Left lung (tissue), 10 donors: ENCODE results near the gene BRPF1. TPM values are rescaled to one million over a fixed set of nuclear protein-coding genes. Genes with fewer than 3 reads are reported as not detected.

Experiments used
- ATAC-seq: fragments of 200-7000 bp; cut with Tn5 transposase; one replicate; pipeline ENCODE4 v1.9.1; 2020; ENCODE audit warnings: moderate library complexity
- DNase-seq, 4 donors: peaks; one replicate each; pipeline ENCODE4 v3.0.0-alpha.2; 2013 to 2020
- H3K27ac ChIP-seq, 2 donors: fragments of 200-600 bp; sonication (generic) in 1 of 2; one replicate each; pipeline versions ENCODE4 v1.5.0 to v1.8.0; 2020 to 2021
- H3K27me3 ChIP-seq, 2 donors: fragments of 200-600 bp; sonication (generic) in 1 of 2; one replicate each; pipeline versions ENCODE4 v1.5.0 to v1.8.0; 2020 to 2021
- H3K36me3 ChIP-seq, 2 donors: fragments of 200-600 bp; sonication (generic) in 1 of 2; one replicate each; pipeline versions ENCODE4 v1.5.0 to v1.8.0; 2020 to 2021
- H3K4me1 ChIP-seq, 2 donors: fragments of 200-600 bp; one replicate each; pipeline ENCODE4 v1.8.0; 2021
- H3K4me3 ChIP-seq, 2 donors: fragments of 200-600 bp; sonication (generic) in 1 of 2; one replicate each; pipeline versions ENCODE4 v1.5.0 to v1.8.0; 2020 to 2021; ENCODE audit warnings: mild to moderate bottlenecking in 1 of 2
- H3K9me3 ChIP-seq, 2 donors: fragments of 200-600 bp; sonication (generic) in 1 of 2; one replicate each; pipeline versions ENCODE4 v1.5.0 to v1.8.0; 2020 to 2021
- CTCF ChIP-seq, 2 donors: fragments of 200-600 bp; sonication (generic) in 1 of 2; IDR thresholded peaks; one replicate each; pipeline versions ENCODE4 v1.5.0 to v1.8.0; 2021; ENCODE audit warnings: antibody characterized with exemption in 2 of 2
- intact Hi-C, 2 donors: fragments of 100-400 bp; cut with DNase I; formaldehyde crosslinking; loops; one replicate each; pipeline versions ENCODE4 v1.11.2 to v1.14.2; 2022
- polyA plus RNA-seq, 6 donors: library from polyadenylated mRNA; unstranded; fragments of 120-200 nt; gene quantifications; one replicate each; pipeline ENCODE4 v1.2.1, GENCODE V29; 2013; ENCODE audit not compliant: insufficient read length in 6 of 6
- total RNA-seq, 2 donors: library from RNA; stranded (reverse); fragmentation: NEBNext Ultra II Directional; extraction: Animal tissue kit (Norgen Biotek cat#: 25700); gene quantifications; one replicate each; pipeline ENCODE4 v1.2.1, GENCODE V29; 2021
- donor health status: DM: no; HTN: yes; CAD: no.
- donor health status: DM: no; HTN: no; CAD: no.

Gene BRPF1
- total and polyA plus RNA-seq, 8 donors: 15.2 to 24.1 (median 21.9) TPM

- peak overlapping the region; percentile 17 to 50 for H3K27ac ChIP-seq
- H3K4me1 ChIP-seq: peaks cover 19 to 39% of the 10 kb centered on the region in 2 donors
- ATAC-seq (no peak), DNase-seq (no peak)
- intact Hi-C loops: no loop called here
- peaks cover 0 to 83% of the 10 kb centered on the region in 2 donors for H3K36me3 ChIP-seq
- no peaks in the 10 kb centered on the region for H3K9me3 ChIP-seq
- H3K27me3 ChIP-seq: no peaks in the 10 kb centered on the region
- no peak overlapping the region for H3K4me3 ChIP-seq
- TF ChIP-seq CTCF (IDR thresholded peaks at IDR 0.05): no peak
Observed at GRCh38 chr3:9754678-9755077, 23.1 kb downstream of the BRPF1 start.

DNA sequence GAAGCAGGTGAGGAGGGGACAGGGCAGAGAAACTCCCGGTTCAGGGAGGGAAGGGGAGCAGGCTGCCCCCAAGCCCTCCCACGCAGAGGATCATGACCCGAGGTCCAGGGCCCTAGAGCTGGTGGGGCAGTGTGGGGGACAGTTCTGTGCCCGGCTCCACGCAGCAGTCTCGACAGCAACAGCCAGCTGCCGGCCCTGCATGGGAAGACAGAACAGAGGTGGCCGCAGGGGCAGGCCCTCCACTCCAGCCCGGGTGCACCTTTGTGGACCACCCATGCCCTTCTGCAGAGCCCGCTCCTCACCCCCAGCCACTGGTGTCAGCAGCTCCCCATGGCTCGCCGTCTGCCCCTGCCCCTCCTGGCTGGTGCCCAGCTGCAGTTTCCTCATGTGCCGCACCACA is 25.9 kb downstream of the BRPF1 start:
- ATAC-seq (no peak), DNase-seq (no peak)
- Histone ChIP-seq H3K4me3 (no peak overlapping the region), H3K27me3 (no peaks in the 10 kb centered on the region), H3K9me3 (no peaks in the 10 kb centered on the region), H3K36me3 (peaks cover 0 to 99% of the 10 kb centered on the region in 2 donors), H3K4me1 (peaks cover 7 to 19% of the 10 kb centered on the region in 2 donors), H3K27ac (no peak overlapping the region)
- intact Hi-C loops: no loop called here
- no peak for TF ChIP-seq CTCF (IDR thresholded peaks at IDR 0.05)

DNA sequence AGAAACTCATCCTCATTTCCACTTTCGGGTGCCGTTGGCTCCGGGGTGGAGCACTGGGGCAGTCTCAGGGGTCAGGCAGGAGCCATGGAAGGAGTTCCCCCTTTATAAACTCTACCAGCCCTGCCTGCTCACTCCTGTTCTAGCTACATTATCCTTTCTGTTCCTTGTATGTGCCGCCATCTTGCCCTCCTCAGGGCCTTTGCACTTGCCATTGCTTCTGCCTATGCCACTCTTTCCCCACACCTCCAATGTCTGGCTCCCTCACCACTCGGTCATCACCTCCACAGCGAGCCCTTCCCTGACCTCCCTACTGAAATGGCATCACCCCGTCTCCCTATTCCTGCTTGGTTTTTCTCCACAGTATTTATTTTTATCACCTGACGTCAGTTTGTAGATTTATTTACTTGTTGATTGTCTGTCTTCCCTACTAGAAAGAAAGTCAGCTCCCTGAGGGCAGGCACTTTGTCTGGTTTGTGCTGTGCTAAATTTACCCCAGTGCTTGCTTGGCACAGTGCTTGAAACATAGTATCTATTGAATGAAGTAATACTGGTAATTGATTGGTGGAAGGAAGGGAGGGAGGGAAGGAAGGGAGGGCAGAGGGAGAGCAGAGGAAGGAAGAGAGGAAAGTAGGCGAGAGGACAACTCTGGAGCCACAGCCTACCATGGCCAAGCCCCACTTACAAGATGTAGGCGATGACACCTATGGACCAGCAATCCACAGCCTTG is 29.4 kb downstream of the BRPF1 start:
- Histone ChIP-seq H3K4me1 (no peaks in the 10 kb centered on the region), H3K36me3 (peaks cover 0 to 78% of the 10 kb centered on the region in 2 donors), H3K27me3 (no peaks in the 10 kb centered on the region), H3K4me3 (no peak overlapping the region), H3K9me3 (no peaks in the 10 kb centered on the region), H3K27ac (no peak overlapping the region)
- DNase-seq (no peak), ATAC-seq (no peak)
- no peak for TF ChIP-seq CTCF (IDR thresholded peaks at IDR 0.05)
- intact Hi-C loops: no loop called here

- Histone ChIP-seq H3K4me3 (no peak overlapping the region), H3K4me1 (peaks cover 0 to 6% of the 10 kb centered on the region in 2 donors), H3K9me3 (no peaks in the 10 kb centered on the region), H3K27me3 (no peaks in the 10 kb centered on the region), H3K36me3 (peaks cover 0 to 76% of the 10 kb centered on the region in 2 donors), H3K27ac (no peak overlapping the region)
- TF ChIP-seq CTCF (IDR thresholded peaks at IDR 0.05): no peak
- DNase-seq (no peak), ATAC-seq (no peak)
- intact Hi-C loops: no loop called here
Observed at GRCh38 chr3:9761919-9762318, 30.4 kb downstream of the BRPF1 start.

- Histone ChIP-seq H3K27ac (no peak overlapping the region), H3K27me3 (no peaks in the 10 kb centered on the region), H3K36me3 (peaks cover 0 to 66% of the 10 kb centered on the region in 2 donors), H3K9me3 (no peaks in the 10 kb centered on the region), H3K4me1 (peaks cover 0 to 16% of the 10 kb centered on the region in 2 donors), H3K4me3 (no peak overlapping the region)
- no peak for TF ChIP-seq CTCF (IDR thresholded peaks at IDR 0.05)
- intact Hi-C loops: no loop called here
- no peak for DNase-seq
- ATAC-seq: no peak
Observed at GRCh38 chr3:9762871-9763270, 31.3 kb downstream of the BRPF1 start.
